SU-DHL-6 (cell line): ENCODE data around the gene EHBP1.

Experiments used
- EZH2phosphoT487 ChIP-seq: fragments of 200-600 bp; sonication (generic), shearing (Covaris generic); conservative IDR thresholded peaks from 2 replicates; pipeline ENCODE4 v1.6.1; 2018; ENCODE audit warnings: mild to moderate bottlenecking, antibody characterized with exemption, low read length, moderate library complexity, mixed read lengths
- TF ChIP-seq, protein P1 (sequence below): fragments of 200-600 bp; sonication (generic); IDR thresholded peaks from one replicate; pipeline ENCODE4 v1.5.1; 2017; ENCODE audit warnings: antibody characterized with exemption, mild to moderate bottlenecking, low read length, moderate library complexity; ENCODE audit not compliant: insufficient read depth, poor library complexity, severe bottlenecking

DNA sequence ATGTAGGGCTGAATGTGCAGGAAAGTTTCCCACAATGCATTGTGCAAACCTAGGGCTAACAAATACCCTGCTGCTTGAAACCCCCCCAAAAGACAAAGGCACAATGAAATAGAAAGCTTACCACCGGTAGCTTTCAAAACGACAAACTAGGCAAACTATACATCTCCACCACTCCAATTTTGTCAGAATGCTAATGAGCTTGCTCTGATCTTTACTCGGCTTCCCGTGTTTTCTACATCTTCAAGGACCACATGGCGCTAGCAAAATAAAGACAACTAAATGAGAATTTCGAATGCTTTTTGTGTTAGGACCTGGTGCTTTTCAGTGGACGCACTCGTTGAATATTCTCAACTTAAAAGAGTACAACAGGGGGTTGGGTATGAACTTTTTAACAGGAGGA lies 307.9 kb downstream of the EHBP1 start:
- TF ChIP-seq, protein P1, sequence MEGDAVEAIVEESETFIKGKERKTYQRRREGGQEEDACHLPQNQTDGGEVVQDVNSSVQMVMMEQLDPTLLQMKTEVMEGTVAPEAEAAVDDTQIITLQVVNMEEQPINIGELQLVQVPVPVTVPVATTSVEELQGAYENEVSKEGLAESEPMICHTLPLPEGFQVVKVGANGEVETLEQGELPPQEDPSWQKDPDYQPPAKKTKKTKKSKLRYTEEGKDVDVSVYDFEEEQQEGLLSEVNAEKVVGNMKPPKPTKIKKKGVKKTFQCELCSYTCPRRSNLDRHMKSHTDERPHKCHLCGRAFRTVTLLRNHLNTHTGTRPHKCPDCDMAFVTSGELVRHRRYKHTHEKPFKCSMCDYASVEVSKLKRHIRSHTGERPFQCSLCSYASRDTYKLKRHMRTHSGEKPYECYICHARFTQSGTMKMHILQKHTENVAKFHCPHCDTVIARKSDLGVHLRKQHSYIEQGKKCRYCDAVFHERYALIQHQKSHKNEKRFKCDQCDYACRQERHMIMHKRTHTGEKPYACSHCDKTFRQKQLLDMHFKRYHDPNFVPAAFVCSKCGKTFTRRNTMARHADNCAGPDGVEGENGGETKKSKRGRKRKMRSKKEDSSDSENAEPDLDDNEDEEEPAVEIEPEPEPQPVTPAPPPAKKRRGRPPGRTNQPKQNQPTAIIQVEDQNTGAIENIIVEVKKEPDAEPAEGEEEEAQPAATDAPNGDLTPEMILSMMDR, result no peak
- TF ChIP-seq EZH2phosphoT487, result no peak
